Tibial nerve (tissue), 3 donors: Measurements from ENCODE around the gene TMEM223.
A peak's percentile ranks its signal among the peaks of the same experiment; 100 is the strongest.

Experiments used
- POLR2A ChIP-seq, 2 donors: fragments of 450-650 bp; IDR thresholded peaks; one replicate each; pipeline ENCODE4 v1.6.1; 2017; ENCODE audit warnings: antibody characterized with exemption in 2 of 2, mild to moderate bottlenecking in 2 of 2, moderate library complexity in 2 of 2
- TF ChIP-seq, protein P1 (sequence below), 5 experiments: fragments of 200-600 bp in 3 of 5; fragments of 450-650 bp in 2 of 5; sonication (generic) in 3 of 5; IDR thresholded peaks; one replicate each; pipeline ENCODE4 v1.5.1; 2016 to 2019; ENCODE audit warnings: antibody characterized with exemption in 5 of 5, mild to moderate bottlenecking in 3 of 5, moderate library complexity in 2 of 5

DNA sequence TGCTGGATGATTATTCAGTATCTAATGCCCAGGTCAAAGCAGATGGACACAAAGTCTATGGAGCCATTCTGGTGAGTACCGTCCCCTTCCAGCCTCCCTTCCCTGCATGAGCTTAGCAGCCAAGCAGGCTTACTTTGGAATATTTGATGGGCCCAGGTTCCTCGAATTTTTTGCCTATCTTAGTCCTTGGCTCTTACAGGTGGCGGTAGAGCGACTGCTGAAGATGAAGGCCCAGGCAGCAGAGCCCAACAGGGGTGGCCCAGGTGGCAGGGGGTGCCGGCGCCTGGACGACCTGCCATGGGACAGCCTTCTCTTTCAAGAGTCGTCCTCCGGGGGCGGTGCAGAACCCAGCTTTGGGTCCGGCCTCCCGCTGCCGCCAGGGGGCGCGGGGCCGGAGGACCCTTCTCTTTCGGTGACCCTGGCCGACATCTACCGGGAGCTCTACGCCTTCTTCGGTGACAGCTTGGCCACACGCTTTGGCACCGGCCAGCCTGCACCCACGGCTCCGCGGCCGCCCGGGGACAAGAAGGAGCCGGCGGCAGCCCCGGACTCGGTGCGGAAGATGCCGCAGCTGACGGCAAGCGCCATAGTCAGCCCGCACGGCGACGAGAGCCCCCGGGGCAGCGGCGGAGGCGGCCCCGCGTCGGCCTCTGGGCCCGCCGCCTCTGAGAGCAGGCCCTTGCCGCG is 5.3 kb downstream of the TMEM223 start:
- TF ChIP-seq, protein P1, sequence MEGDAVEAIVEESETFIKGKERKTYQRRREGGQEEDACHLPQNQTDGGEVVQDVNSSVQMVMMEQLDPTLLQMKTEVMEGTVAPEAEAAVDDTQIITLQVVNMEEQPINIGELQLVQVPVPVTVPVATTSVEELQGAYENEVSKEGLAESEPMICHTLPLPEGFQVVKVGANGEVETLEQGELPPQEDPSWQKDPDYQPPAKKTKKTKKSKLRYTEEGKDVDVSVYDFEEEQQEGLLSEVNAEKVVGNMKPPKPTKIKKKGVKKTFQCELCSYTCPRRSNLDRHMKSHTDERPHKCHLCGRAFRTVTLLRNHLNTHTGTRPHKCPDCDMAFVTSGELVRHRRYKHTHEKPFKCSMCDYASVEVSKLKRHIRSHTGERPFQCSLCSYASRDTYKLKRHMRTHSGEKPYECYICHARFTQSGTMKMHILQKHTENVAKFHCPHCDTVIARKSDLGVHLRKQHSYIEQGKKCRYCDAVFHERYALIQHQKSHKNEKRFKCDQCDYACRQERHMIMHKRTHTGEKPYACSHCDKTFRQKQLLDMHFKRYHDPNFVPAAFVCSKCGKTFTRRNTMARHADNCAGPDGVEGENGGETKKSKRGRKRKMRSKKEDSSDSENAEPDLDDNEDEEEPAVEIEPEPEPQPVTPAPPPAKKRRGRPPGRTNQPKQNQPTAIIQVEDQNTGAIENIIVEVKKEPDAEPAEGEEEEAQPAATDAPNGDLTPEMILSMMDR (IDR thresholded peaks at IDR 0.05): peak; percentile 93 to 98 (median 96)
- no peak for TF ChIP-seq POLR2A (IDR thresholded peaks at IDR 0.05)
